GM21528 (cell line): ENCODE data around the gene DLX2.
A peak's percentile ranks its signal among the peaks of the same experiment; 100 is the strongest.

Source experiments
- ATAC-seq: cut with Tn5 transposase; IDR thresholded peaks from one replicate; pipeline ENCODE4 v1.9.1; 2021; ENCODE audit warnings: mild to moderate bottlenecking, moderate library complexity; ENCODE audit not compliant: unreplicated experiment, low FRiP score

The DLX2 gene

GRCh38 chr2:172095146-172095904, 7.4 kb downstream of the DLX2 start:
- no peak for ATAC-seq

- ATAC-seq = no peak
Observed at GRCh38 chr2:172094294-172095145, 8.2 kb downstream of the DLX2 start.

GRCh38 chr2:172093416-172094293, 9.0 kb downstream of the DLX2 start:
- ATAC-seq = no peak

- no peak for ATAC-seq
Observed at GRCh38 chr2:172092716-172093415, 9.8 kb downstream of the DLX2 start.

GRCh38 chr2:172091761-172092566, 10.7 kb downstream of the DLX2 start:
- ATAC-seq = no peak

GRCh38 chr2:172091000-172091641, 11.6 kb downstream of the DLX2 start:
- no peak for ATAC-seq

- no peak for ATAC-seq
Observed at GRCh38 chr2:172090044-172090961, 12.4 kb downstream of the DLX2 start.

GRCh38 chr2:172089633-172090032, 13.1 kb downstream of the DLX2 start:
- ATAC-seq = no peak

GRCh38 chr2:172089005-172089504, 13.6 kb downstream of the DLX2 start:
- no peak for ATAC-seq

GRCh38 chr2:172088245-172089004, 14.3 kb downstream of the DLX2 start:
- no peak for ATAC-seq

- ATAC-seq = no peak
Observed at GRCh38 chr2:172087780-172088244, 14.9 kb downstream of the DLX2 start.

GRCh38 chr2:172087207-172087779, 15.4 kb downstream of the DLX2 start:
- ATAC-seq = no peak

- ATAC-seq = no peak
Observed at GRCh38 chr2:172086241-172087206, 16.2 kb downstream of the DLX2 start.

- ATAC-seq = peak; percentile 7
Observed at GRCh38 chr2:172085460-172086159, 17.1 kb downstream of the DLX2 start, which contains the start of gene DLX1. Gene DLX1, plus strand, starts transcription at chr2:172085507. Its CDS starts 171 bp downstream, at chr2:172085678.
